HepG2 (cell line): ENCODE results near the gene MTA1. TPM values are rescaled to one million over a fixed set of nuclear protein-coding genes. Genes with fewer than 3 reads are reported as not detected.

Experiments used
- ELF1 ChIP-seq: sonication (generic); formaldehyde crosslinking; IDR thresholded peaks from 2 replicates; pipeline ENCODE4 v1.4.0; 2020; ENCODE audit warnings: missing genetic modification reagents
- KLF11 ChIP-seq: IDR thresholded peaks from 2 replicates; pipeline ENCODE4 v1.6.1; 2016; ENCODE audit warnings: missing compliant biosample characterization
- KLF16 ChIP-seq, 2 experiments: sonication (generic) in 1 of 2; formaldehyde crosslinking in 1 of 2; IDR thresholded peaks; 2 replicates each; pipeline versions ENCODE4 v1.6.1 to v1.8.0; 2016 to 2023; ENCODE audit warnings: missing genetic modification reagents in 2 of 2, missing compliant biosample characterization in 1 of 2
- MYC ChIP-seq: sonication (generic); formaldehyde crosslinking; IDR thresholded peaks from 2 replicates; pipeline ENCODE4 v1.9.0; 2021; ENCODE audit warnings: missing genetic modification reagents, borderline replicate concordance
- NKX3-1 ChIP-seq: sonication (generic); formaldehyde crosslinking; IDR thresholded peaks from 2 replicates; pipeline ENCODE4 v1.5.0; 2020; ENCODE audit warnings: missing genetic modification reagents
- POLR2A ChIP-seq, 2 experiments: IDR thresholded peaks; 2 replicates each; pipeline ENCODE4 v1.6.1; 2011; ENCODE audit warnings: low read depth in 2 of 2, low read length in 2 of 2, mild to moderate bottlenecking in 1 of 2, moderate library complexity in 1 of 2; ENCODE audit not compliant: insufficient read depth in 1 of 2
- PRDM15 ChIP-seq: sonication (generic); formaldehyde crosslinking; IDR thresholded peaks from 2 replicates; pipeline ENCODE4 v1.4.0; 2020; ENCODE audit warnings: missing genetic modification reagents
- RBM22 ChIP-seq: fragments of 200-400 bp; formaldehyde crosslinking; optimal IDR thresholded peaks from 2 replicates; pipeline ENCODE3; 2017; ENCODE audit warnings: mild to moderate bottlenecking, low read length, moderate library complexity
- SMYD3 ChIP-seq: sonication (generic); formaldehyde crosslinking; IDR thresholded peaks from 2 replicates; pipeline ENCODE4 v1.8.1; 2023; ENCODE audit warnings: mild to moderate bottlenecking, missing genetic modification reagents
- SRY ChIP-seq: sonication (generic); formaldehyde crosslinking; IDR thresholded peaks from 2 replicates; pipeline ENCODE4 v1.8.0; 2022; ENCODE audit warnings: mild to moderate bottlenecking, missing genetic modification reagents
- ZBTB46 ChIP-seq: sonication (generic); formaldehyde crosslinking; IDR thresholded peaks from 2 replicates; pipeline ENCODE4 v1.4.0; 2020; ENCODE audit warnings: mild to moderate bottlenecking, missing genetic modification reagents, borderline replicate concordance
- ZFAT ChIP-seq: sonication (generic); formaldehyde crosslinking; conservative IDR thresholded peaks from 2 replicates; pipeline ENCODE4 v1.8.1; 2023; ENCODE audit warnings: missing genetic modification reagents, inconsistent platforms
- ZNF34 ChIP-seq: sonication (generic); formaldehyde crosslinking; IDR thresholded peaks from 2 replicates; pipeline ENCODE4 v1.4.0; 2020; ENCODE audit warnings: mild to moderate bottlenecking, missing genetic modification reagents, borderline replicate concordance
- ZNF382 ChIP-seq: sonication (generic); formaldehyde crosslinking; IDR thresholded peaks from 2 replicates; pipeline ENCODE4 v1.5.0; 2020; ENCODE audit warnings: missing genetic modification reagents, mild to moderate bottlenecking, borderline replicate concordance
- ZNF75D ChIP-seq: sonication (generic); formaldehyde crosslinking; IDR thresholded peaks from 2 replicates; pipeline ENCODE4 v1.8.1; 2023; ENCODE audit warnings: missing genetic modification reagents, mild to moderate bottlenecking, borderline replicate concordance
- polyA plus RNA-seq, 8 experiments: library from polyadenylated mRNA; depleted of rRNA in 3 of 8; stranded (reverse) in 7 of 8; unstranded in 1 of 8; fragments of >200 nt; fragmentation: Illumina TruSeq in 4 of 8; extraction: Trizol in 4 of 8; gene quantifications; 2 replicates each; pipeline versions ENCODE4 v1.2.1 to v1.2.3, GENCODE V29; 2011 to 2016; ENCODE audit warnings: low read depth in 4 of 8, missing spikeins in 1 of 8, mixed read lengths in 1 of 8; ENCODE audit not compliant: insufficient read depth in 1 of 8
- total RNA-seq, 5 experiments: library from RNA; depleted of rRNA; stranded (reverse); fragments of >200 nt; fragmentation: Illumina TruSeq; extraction: Trizol; gene quantifications; 2 replicates each; pipeline ENCODE4 v1.2.3, GENCODE V29; 2016; ENCODE audit warnings: low read depth in 1 of 5
- TF ChIP-seq, protein P1 (sequence below): sonication (generic); formaldehyde crosslinking; IDR thresholded peaks from 2 replicates; pipeline ENCODE4 v1.9.0; 2021; ENCODE audit warnings: mild to moderate bottlenecking, missing genetic modification reagents

The MTA1 gene
- total and polyA plus RNA-seq, 2 of the 13 experiments (the other 11 are each of a cell fraction or from before 2014, with no cell fraction given), result 35.2 to 85.8 TPM

GRCh38 chr14:105480807-105481801 lies 61.5 kb downstream of the MTA1 start (continued):
- TF ChIP-seq ZNF34 (CRISPR knock-in tag), result no peak
- peak in 1 of 2 experiments; percentile 63; a peak in 1 of 4 replicates for TF ChIP-seq KLF16 (CRISPR knock-in tag; IDR thresholded peaks at IDR 0.05)
- TF ChIP-seq PRDM15 (CRISPR knock-in tag), result no peak; the same call in 1 of the 2 replicates
- TF ChIP-seq RBM22, result no peak
- TF ChIP-seq, protein P1, sequence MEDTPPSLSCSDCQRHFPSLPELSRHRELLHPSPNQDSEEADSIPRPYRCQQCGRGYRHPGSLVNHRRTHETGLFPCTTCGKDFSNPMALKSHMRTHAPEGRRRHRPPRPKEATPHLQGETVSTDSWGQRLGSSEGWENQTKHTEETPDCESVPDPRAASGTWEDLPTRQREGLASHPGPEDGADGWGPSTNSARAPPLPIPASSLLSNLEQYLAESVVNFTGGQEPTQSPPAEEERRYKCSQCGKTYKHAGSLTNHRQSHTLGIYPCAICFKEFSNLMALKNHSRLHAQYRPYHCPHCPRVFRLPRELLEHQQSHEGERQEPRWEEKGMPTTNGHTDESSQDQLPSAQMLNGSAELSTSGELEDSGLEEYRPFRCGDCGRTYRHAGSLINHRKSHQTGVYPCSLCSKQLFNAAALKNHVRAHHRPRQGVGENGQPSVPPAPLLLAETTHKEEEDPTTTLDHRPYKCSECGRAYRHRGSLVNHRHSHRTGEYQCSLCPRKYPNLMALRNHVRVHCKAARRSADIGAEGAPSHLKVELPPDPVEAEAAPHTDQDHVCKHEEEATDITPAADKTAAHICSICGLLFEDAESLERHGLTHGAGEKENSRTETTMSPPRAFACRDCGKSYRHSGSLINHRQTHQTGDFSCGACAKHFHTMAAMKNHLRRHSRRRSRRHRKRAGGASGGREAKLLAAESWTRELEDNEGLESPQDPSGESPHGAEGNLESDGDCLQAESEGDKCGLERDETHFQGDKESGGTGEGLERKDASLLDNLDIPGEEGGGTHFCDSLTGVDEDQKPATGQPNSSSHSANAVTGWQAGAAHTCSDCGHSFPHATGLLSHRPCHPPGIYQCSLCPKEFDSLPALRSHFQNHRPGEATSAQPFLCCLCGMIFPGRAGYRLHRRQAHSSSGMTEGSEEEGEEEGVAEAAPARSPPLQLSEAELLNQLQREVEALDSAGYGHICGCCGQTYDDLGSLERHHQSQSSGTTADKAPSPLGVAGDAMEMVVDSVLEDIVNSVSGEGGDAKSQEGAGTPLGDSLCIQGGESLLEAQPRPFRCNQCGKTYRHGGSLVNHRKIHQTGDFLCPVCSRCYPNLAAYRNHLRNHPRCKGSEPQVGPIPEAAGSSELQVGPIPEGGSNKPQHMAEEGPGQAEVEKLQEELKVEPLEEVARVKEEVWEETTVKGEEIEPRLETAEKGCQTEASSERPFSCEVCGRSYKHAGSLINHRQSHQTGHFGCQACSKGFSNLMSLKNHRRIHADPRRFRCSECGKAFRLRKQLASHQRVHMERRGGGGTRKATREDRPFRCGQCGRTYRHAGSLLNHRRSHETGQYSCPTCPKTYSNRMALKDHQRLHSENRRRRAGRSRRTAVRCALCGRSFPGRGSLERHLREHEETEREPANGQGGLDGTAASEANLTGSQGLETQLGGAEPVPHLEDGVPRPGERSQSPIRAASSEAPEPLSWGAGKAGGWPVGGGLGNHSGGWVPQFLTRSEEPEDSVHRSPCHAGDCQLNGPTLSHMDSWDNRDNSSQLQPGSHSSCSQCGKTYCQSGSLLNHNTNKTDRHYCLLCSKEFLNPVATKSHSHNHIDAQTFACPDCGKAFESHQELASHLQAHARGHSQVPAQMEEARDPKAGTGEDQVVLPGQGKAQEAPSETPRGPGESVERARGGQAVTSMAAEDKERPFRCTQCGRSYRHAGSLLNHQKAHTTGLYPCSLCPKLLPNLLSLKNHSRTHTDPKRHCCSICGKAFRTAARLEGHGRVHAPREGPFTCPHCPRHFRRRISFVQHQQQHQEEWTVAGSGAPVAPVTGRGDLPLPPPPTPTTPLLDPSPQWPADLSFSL (CRISPR knock-in tag), result no peak
- no peak for TF ChIP-seq SMYD3 (CRISPR knock-in tag)
- TF ChIP-seq ZBTB46, result no peak
- TF ChIP-seq NKX3-1 (CRISPR knock-in tag), result no peak
- peak in 1 of 2 experiments; percentile 66; a peak in 2 of 4 replicates for TF ChIP-seq POLR2A (IDR thresholded peaks at IDR 0.05; ENCODE audit: insufficient read depth in 1 of 2, low read depth in 2 of 2, low read length in 2 of 2)
- TF ChIP-seq ZNF75D (CRISPR knock-in tag), result no peak
- TF ChIP-seq ELF1 (CRISPR knock-in tag), result peak; percentile 11; the same call in 1 of the 2 replicates
- TF ChIP-seq ZFAT (CRISPR knock-in tag), result no peak
- TF ChIP-seq ZNF382 (CRISPR knock-in tag), result no peak
- no peak for TF ChIP-seq KLF11
- peak; percentile 62; the same call in 1 of the 2 replicates for TF ChIP-seq SRY (CRISPR knock-in tag)
- TF ChIP-seq MYC (CRISPR knock-in tag), result peak; percentile 74; the same call in 1 of the 2 replicates
